Hematopoietic multipotent progenitor cell treated with erythropoietin and hydrocortisone succinate and interleukin-3 and kit ligand, for 15 days (in vitro differentiated cells): ENCODE measurements around the gene NT5DC2.

Source experiments
- DNase-seq: peaks from one replicate; pipeline ENCODE4 v3.0.0-alpha.2; 2015; ENCODE audit warnings: low spot score

NT5DC2 gene

DNA sequence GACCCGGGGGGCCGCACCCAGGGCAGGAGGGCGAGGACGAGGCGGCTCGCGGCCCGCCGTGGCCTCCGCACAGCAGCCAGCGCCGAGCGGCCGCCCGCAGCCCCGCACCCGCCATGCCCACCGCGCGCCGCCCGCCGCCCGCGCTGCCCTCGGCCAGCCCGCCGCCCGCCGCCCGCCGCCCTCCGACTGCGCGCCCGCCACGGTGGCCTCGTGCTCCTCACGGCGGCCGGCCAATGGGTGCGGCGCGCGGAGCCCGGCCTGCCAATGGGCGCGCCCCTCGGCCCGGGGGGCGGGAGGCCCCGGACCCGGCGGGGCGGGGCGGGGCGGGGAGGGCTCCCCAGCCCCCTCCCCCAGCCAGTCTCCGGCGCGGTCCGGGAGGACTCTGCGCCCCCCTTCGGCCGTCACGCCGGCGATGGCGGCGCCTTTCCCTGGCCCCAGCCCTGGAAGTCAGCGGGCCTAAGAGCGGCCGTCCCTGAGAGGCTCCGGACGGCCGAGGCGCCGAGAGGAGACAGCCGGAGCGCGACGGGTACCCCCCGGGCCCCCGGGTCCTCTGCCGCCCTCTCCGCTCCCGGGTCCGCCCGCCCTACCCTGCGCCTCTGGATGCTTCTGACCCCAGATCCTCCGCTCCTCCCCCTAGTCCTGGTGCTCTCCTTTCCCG is at the start of gene NT5DC2:
Gene NT5DC2, minus strand, starts transcription at position 235 of the 658 bp plus-strand sequence. Its CDS starts 120 bp downstream, at position 115.
- peak; percentile 60 for DNase-seq

DNA sequence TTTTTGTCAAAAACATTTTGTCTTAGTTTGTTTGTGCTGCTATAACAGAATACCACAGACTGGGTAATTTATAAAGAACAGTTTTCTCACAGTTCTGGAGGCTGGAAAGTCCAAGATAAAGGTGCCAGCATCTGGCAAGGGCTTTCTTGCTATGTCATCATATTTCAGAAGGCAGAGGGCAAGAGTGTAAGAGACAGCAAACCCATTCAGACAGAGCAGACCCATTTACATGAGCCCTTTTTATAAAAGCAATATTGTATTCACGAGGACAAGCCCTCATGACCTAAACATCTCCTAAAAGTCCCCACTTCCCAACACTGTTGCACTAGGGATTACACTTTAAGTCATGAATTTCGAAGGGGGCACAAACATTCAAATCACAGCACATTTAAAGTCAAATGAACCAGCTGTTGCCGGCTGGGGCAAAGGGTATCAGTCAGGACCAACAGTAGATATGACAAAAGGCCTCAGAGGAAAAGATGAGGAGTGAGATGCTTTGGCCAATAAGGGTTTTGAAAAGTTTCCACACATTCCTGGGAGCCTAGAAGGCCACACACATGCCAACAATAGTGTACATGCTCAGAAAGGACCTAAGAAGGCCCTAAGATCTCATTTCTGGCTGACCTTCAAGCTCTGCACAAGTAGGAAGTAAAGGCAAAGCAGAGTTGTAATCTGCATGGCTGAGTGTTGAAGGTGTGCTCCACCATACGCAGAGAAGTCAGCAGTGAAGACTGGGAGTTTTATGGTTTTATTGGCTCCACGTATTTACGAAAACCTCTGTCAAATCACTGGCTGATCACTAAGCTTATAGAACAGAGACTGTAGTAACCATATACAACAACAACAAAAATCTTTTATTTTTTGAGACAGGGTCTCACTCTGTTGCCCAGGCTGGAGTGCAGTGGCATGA is 40.7 kb upstream of the NT5DC2 start:
- DNase-seq = no peak

DNA sequence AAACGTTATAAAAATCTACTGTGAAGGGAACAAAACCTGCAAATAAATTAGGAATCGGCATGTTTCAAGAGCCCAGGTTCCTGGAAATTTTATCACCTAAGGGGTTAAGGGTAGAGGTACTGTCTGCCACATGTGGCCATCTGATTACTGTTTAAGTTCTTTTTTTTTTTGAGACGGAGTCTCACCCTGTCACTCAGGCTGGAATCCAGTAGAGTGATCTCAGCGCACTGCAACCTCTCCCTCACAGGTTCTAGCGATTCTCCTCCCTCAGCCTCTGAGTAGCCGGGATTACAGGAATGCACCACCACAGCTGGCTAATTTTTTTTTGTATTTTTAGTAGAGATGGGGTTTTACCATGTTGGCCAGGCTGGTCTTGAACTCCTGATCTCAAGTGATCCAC is 38.6 kb upstream of the NT5DC2 start:
- DNase-seq = no peak

DNA sequence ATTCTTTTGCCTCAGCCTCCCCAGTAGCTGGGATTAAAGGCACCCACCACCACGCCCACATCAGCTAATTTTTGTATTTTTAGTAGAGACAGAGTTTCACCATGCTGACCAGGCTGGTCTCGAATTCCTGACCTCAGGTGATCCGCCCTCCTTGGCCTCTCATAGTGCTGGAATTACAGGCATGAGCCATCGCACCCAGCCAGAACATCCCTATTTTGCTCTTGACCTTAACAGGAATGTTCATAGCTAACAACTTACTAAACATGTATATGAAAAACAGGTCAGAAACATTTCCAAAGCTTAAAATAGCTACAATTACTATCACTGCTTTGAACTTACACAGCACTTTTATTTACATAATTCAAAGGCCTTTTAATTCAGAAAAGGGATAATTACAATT is 36.4 kb upstream of the NT5DC2 start:
- DNase-seq = no peak

DNA sequence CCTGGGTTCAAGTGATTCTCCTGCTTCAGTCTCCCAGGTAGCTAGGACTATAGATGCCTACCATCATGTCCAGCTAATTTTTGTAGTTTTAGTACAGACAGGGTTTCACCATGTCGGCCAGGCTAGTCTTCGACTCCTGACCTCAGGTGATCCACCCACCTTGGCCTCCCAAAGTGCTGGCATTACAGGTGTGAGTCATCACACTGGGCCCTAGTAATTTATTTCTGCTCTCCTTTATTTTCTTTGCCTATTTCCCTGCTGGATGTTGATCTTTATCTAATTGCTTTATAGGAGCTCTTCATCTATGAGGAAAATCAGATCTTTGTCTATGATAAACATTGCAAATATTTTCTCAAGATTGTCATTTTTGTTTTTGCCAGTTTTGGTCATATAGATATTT is 34.4 kb upstream of the NT5DC2 start:
- no peak for DNase-seq

DNA sequence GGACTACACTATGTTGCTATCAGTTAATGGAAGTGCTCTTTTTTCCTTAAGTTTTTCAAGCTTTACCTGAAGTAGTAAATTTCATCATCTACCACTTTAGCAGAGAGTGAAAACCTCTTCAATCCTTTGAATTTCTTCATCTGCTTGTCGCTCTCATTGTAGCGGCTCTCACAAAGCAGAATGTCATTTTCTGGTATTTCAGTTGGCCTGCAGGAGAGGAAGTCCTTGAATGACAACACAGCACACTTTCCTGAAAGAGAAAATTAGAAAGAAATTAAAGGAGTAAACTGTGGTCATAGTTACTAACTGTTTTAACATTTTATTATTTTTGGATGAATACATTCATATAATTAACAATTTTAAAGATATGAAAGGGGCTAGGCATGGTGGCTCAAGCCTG is 30.3 kb upstream of the NT5DC2 start:
- no peak for DNase-seq

DNA sequence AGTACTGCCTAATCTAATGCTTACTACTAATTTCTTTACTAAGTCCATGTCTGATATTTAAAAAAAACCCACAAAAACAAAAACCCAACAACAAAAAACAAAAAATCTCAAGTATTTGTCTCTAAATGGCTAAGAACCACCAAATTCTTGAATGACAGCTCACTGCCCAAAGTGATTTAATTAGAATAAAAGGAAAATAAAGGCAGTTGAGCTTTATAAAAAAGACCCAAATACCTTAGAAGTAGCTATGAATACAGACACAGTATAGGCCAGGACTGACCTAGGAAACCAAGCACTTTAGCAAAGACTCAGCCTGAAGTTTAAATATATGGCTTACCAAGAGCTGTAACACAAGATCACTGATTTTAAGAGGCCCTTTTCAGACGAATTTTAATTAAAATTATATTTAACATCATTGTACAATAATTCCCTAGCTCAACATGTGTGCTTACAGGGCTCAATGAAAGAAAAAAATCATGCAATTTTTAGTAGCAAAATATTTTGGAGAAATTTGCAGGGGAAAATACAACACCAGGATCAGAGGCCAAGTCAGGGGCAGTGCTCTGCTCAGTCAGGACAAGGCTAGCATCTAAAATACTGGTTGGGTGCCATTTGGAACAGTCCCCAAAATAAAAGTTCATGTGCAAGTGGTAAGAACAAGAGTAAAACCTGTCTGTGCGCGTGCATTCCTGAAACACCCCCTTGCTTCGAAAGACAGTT is 27.5 kb upstream of the NT5DC2 start:
- DNase-seq = no peak

DNA sequence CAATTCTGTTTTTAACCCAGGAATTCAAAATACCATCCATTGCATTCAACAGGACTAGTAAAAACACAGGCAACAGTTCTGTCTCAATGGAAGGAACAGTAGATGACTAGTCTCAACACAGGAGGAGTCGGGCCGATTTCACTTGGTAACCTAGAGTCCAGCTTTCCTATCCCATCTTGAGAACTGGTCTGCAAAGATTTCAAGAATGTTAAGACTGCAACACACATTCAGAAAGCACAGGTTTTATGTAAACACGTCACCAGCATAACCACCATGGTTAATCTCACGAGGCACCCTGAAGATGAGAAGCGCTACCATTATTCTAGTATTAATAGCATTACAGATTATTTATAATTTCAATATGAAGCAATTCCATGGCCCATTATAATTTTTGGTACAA is 24.8 kb upstream of the NT5DC2 start:
- no peak for DNase-seq

DNA sequence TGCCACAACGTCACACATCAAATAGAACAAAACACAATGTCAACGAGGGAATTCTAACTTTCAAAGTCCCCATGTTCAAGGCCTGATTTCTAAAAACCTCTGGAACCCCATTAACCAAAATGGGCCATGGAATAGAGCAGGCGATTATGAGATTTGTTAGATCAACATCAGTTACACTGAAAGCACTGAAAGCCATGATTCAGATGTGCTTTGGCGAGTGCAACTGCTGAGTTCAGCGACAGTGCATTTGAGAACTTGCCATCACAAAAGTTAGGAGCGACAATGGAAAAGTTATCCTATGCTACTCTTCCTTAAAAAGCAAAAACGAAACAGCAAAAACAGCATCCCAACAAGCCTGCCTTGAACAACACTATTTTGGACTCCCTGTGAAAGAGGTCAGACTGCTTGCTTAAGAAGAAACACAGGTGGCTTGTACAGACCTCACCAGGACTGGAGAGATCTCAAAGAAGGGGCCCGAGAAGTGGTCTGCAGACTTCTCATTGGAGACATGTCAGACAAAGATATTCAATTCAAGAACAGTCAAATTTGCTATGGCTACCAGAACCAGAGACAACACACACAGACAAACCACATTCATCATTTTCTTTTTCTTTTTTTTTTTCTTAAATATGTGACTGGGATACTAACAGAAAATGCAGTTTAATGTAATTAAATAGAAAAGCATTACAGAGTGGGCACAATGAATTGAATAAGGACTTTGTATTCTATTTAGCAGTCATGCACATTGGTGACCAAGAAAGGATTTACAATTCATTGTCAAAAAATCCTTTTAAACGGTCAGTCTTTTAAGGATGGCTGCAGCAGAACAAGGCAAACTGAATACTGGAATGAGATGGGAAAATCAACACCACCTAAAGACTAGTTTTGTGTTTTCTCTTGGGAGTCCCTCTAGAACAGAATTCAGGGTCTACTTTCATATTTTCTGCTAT is 23.6 kb upstream of the NT5DC2 start:
- DNase-seq = no peak

DNA sequence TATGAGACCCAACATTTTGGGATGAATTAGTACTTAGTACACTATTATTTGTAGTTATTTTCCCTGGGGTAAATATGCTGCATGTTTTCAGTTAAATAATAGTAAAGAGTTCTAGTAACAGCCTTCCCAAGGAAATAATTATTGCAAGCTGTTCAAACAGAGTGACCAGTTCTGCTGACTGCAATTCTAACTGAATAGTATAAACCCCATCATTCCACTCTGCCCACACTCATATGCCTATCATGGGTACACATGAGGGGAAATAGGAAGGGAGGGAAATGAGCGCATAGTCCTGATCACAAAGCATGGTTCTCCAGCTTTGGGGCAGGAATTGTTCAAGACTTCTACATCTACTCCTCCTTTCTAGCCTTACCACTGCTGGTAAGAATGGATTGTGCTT is 21.4 kb upstream of the NT5DC2 start:
- DNase-seq = no peak

DNA sequence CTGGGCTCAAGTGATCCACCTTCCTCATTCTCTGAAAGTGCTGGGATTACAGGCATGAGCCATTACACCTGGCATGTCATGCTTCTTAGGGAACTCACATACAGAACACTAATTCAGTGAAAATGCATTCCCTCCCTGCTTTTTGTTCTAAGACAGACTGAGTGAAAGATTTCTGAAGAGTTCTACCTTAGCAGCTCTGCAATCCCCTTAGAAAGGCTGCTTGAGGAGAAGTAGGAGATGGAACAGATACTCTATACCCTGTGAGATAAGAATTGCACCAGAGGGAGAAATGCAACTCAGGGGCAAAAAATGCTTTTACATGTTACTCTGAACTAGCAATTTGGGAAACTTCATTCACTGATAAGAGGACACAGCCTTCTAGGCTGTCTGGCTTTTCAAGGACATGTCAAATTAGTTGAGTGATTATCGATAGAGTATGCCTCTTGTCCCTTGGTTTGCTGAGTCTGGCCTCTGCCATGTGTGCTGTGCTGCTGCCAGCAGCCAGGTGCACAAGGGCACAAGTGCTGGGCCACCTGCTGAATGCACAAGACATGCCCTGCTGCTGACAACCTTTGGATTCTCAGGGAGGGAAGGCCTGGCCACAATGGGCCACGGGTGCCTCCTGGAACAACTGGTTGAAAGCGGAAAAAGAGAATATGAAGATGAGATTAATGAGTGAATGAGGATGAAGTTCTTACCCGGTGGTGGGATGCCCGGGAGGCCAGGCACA is 20.5 kb upstream of the NT5DC2 start:
- no peak for DNase-seq

DNA sequence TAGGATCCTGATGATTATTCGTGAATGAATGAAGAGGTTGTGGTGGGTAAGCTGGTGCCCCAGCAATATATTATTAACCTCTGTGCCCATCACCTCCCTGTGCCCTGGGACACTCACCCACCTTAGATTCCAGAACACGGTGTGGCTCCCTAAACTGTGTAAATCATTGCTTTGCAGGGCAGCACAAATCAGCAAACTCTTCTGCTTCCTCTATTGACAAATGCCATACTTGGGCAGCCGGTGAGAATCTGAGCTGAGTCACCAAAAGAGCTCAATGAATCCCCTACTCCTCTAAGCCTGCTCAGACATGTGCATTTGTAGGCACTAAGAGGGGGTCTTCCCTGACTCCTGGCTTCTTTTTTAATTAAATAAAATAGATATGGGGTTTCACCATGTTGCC is 18.4 kb upstream of the NT5DC2 start:
- DNase-seq = no peak

DNA sequence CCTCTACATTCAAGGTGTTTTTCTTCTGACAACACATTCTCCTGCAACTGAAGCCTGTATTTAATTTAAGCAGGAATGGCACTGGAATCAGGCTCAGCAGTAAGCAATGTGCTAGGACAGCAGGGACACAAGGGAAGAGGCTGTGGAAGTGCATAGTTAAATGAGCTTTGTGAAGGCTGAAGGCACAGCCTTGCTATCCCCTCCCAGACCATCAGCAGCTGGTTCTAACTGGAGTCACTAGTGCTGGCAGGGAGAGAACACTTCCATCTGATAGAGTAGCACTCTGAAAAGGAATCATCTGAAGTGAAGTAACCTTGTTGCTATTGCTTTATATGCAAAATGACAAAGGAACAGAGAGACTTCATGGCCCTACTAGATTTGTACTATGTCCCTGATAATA is 17.5 kb upstream of the NT5DC2 start:
- no peak for DNase-seq

DNA sequence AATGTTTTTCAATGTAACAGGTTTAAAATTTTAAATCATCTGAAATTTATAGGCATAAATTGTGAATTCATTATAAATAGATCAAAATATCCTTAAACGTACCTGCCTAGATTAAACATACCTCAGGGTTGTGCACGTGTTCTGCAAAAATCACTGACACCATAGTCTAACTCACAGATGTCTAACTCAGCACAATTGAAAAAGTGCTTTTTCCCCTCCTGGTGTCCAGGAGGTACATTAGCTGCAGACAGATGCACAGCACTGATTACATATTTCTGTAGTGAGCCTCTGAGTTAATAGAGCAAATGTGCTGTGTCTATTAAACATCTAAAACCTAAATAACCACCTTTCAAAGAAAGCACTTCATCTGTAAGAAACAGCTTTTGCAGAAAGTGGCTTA is 13.5 kb upstream of the NT5DC2 start:
- DNase-seq = no peak

DNA sequence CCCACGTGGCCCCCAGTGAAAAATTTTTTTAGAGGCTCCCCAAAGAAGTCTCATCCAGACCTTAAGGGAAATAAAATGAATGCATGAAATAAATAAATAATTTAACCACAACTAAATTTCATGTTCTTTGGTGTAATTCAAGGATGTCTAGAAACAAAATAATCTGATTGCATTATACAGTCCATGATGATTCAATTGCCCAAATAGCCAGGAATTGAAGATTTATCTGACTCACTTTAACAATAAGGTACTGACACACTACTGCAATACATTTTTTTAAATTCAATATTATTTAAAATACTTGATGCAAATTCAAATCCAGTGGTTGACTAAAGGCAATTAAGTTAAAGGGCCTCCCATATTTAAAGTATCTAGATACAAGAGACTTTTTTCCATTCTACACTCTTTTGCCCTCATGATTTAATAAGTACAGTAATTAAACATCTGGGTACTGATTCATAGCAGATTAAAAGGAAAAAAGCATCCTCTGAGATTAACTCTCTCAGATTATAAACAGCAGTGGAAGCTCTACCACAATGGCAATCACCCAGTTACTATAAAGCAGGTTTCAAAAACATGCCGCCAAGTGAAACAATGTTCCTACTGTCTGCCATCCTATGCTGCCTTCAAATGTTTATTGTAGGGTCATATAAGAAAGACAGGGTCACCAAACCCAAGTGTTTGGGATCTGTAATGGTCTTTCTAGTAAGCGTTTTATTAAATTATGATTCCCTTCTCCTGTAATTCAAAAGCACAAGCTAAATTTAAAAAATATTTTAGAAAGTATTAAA is 12.6 kb upstream of the NT5DC2 start:
- DNase-seq = no peak

DNA sequence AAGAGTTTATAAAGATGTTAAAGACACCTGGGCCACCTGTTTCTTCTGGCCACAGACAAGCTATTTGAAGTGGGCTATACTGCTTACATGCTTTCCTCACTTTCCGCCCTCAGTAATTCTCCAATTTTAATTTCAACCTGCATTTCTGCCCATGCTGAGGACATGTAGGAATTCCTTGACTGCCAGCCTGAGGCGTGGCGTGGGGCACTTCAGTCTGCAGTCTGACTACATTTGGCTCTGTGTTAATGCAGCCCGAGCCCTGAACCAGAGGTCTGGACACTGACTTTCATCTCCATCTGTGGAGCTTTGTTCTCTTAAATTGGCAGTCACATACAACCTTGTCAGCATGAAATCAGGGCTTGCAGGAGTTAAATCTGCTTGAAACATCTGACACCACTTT is 11.3 kb upstream of the NT5DC2 start:
- no peak for DNase-seq

DNA sequence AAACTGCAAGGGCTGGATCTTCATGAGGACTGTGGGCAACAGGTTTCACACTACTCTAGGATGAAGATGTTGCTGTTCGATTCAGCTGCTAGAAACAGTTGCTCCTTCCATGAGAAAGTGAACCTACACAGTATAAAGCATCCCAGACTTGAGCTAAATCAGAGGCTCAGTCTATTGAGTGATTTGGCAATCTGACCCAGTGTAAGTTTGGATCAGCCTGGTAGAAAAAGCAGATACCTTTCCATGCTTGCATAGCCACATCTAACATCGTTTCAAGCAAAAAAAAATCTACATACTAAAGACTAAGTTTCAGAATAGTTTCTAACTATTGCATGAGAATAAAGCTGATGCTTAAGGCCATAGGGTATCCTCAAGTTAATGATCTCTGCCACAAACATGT is 7.4 kb upstream of the NT5DC2 start:
- no peak for DNase-seq

DNA sequence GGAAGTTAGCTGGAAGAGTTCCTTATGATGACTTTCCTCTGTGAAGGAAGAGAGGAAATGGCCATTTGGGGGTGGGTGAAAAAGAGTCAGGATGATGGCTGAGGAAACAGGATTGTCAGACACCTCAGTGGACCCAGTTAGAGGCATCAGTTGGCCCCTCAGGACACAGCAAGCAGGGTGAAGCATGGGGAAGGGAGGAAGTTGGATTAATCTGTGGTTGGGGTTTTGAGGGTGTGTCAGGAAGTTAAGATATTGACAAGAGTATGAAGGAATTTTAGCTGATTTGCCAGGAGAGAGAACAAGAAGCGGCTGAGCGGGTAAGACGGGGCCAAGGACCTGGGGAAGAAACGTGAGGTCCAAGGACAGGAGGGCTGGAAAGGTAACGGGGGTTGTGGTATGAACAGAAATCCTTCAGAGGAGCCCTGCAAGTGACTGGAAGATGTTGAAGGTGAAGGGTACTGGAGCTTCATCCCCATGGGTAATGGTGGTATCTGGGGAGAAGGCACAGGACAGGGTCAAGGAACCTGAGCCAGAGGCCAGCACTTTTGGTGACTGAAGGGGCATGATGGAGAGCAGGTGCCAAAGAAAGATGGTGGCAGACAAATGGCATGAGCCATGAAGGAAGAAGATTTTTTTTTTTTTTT is 5.5 kb upstream of the NT5DC2 start:
- no peak for DNase-seq

DNA sequence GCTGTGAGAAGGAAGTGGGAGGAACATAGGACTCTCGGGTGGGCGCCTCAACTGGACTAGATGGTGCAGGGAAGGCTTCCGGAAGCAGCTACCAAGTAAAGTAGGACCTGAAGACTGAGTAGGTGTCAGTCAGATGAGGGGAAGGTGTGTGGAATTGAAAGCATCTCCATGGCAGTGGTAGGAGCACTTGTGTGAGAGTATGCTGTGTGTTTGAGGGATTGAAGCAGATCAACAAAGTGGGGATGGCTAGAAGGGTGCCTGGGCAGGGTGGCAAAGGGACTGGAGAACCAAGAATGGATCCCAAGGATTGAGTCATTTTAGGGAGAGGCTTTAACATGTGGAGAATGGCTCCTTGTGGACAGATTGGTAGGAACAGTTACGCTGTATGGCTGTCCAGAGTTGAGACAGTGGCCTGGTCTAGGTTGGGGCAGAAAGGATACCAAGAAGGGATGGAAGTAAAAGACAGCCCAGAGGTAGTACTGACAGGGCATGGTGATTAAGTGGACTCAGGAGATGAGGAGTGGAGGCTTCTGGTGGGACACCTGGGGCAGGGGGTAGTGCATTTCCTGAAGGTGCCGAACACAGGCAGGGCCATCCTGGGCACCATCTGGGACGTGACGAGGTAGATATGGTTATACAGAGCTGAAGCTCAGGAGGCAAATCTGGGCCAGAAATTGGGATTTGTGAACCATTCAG is 4.2 kb upstream of the NT5DC2 start:
- DNase-seq = no peak
